Neural progenitor cell (in vitro differentiated cells): Measurements from ENCODE around the gene SLC30A3. TPM values are rescaled to one million over a fixed set of nuclear protein-coding genes. Genes with fewer than 3 reads are reported as not detected.

Experiments used
- DNase-seq: peaks from one replicate; pipeline ENCODE4 v3.0.0-alpha.2; 2016; ENCODE audit warnings: low spot score
- H2AFZ ChIP-seq: fragments of 200-600 bp; sonication (generic); replicated peaks from 2 replicates; pipeline ENCODE4 v1.6.1; 2016; ENCODE audit warnings: antibody characterized with exemption
- H3F3A ChIP-seq: fragments of 200-600 bp; sonication (generic); 2 replicates; pipeline ENCODE4 v1.6.1; 2016; ENCODE audit warnings: antibody characterized with exemption, low read depth
- H3K27ac ChIP-seq: fragments of 200-600 bp; sonication (generic); 2 replicates; pipeline ENCODE4 v1.5.1; 2016; ENCODE audit warnings: mild to moderate bottlenecking
- H3K27me3 ChIP-seq: fragments of 200-600 bp; sonication (generic); 2 replicates; pipeline ENCODE4 v1.6.1; 2016; ENCODE audit warnings: mild to moderate bottlenecking, moderate library complexity
- H3K36me3 ChIP-seq: fragments of 200-600 bp; sonication (generic); 2 replicates; pipeline ENCODE4 v1.5.1; 2016
- H3K4me1 ChIP-seq: fragments of 200-600 bp; sonication (generic); 2 replicates; pipeline ENCODE4 v1.6.1; 2016; ENCODE audit warnings: mixed run types
- H3K4me2 ChIP-seq: fragments of 200-600 bp; sonication (generic); 2 replicates; pipeline ENCODE4 v1.6.1; 2016
- H3K4me3 ChIP-seq: fragments of 200-600 bp; sonication (generic); 2 replicates; pipeline ENCODE4 v1.5.1; 2016
- H3K79me2 ChIP-seq: fragments of 200-600 bp; sonication (generic); 2 replicates; pipeline ENCODE4 v1.6.1; 2016; ENCODE audit warnings: low read depth
- H3K9ac ChIP-seq: fragments of 200-600 bp; sonication (generic); 2 replicates; pipeline ENCODE4 v1.6.1; 2016
- H3K9me3 ChIP-seq: fragments of 200-600 bp; sonication (generic); 2 replicates; pipeline ENCODE4 v1.5.1; 2016; ENCODE audit warnings: low read depth
- H4K20me1 ChIP-seq: fragments of 200-600 bp; sonication (generic); 2 replicates; pipeline ENCODE4 v1.6.1; 2016; ENCODE audit warnings: low read depth
- H3K27ac Mint-ChIP-seq: 3 replicates; pipeline ENCODE4 v1.8.0; 2021; ENCODE audit warnings: mixed read lengths
- H3K27me3 Mint-ChIP-seq: 2 replicates; pipeline ENCODE4 v1.8.0; 2022; ENCODE audit warnings: low read depth, mild to moderate bottlenecking, inconsistent platforms, moderate library complexity, mixed read lengths; ENCODE audit not compliant: insufficient read depth
- H3K36me3 Mint-ChIP-seq: 3 replicates; pipeline ENCODE4 v1.8.0; 2021; ENCODE audit warnings: mixed read lengths
- H3K4me1 Mint-ChIP-seq: 3 replicates; pipeline ENCODE4 v1.8.0; 2021; ENCODE audit warnings: mixed read lengths
- H3K4me3 Mint-ChIP-seq: 3 replicates; pipeline ENCODE4 v1.8.0; 2021; ENCODE audit warnings: mild to moderate bottlenecking, moderate library complexity, mixed read lengths
- H3K9me3 Mint-ChIP-seq: 3 replicates; pipeline ENCODE4 v1.8.0; 2020; ENCODE audit warnings: mixed read lengths
- EZH2 ChIP-seq: fragments of 200-600 bp; sonication (generic); IDR thresholded peaks from 2 replicates; pipeline ENCODE4 v1.6.1; 2017; ENCODE audit warnings: antibody characterized with exemption, mild to moderate bottlenecking, moderate library complexity
- EZH2phosphoT487 ChIP-seq: fragments of 200-600 bp; sonication (generic); IDR thresholded peaks from 2 replicates; pipeline ENCODE4 v1.6.1; 2017; ENCODE audit warnings: antibody characterized with exemption
- total RNA-seq: library from RNA; depleted of rRNA; stranded (reverse); fragments of >200 nt; gene quantifications from 2 replicates; pipeline ENCODE4 v1.2.3, GENCODE V29; 2015; ENCODE audit warnings: low replicate concordance
- TF ChIP-seq, protein P1 (sequence below): fragments of 200-600 bp; sonication (generic); IDR thresholded peaks from 2 replicates; pipeline ENCODE4 v1.5.1; 2017; ENCODE audit warnings: antibody characterized with exemption, mild to moderate bottlenecking

SLC30A3 gene
- total RNA-seq, 1 donor from 2014 or later = 0.56 TPM

DNA sequence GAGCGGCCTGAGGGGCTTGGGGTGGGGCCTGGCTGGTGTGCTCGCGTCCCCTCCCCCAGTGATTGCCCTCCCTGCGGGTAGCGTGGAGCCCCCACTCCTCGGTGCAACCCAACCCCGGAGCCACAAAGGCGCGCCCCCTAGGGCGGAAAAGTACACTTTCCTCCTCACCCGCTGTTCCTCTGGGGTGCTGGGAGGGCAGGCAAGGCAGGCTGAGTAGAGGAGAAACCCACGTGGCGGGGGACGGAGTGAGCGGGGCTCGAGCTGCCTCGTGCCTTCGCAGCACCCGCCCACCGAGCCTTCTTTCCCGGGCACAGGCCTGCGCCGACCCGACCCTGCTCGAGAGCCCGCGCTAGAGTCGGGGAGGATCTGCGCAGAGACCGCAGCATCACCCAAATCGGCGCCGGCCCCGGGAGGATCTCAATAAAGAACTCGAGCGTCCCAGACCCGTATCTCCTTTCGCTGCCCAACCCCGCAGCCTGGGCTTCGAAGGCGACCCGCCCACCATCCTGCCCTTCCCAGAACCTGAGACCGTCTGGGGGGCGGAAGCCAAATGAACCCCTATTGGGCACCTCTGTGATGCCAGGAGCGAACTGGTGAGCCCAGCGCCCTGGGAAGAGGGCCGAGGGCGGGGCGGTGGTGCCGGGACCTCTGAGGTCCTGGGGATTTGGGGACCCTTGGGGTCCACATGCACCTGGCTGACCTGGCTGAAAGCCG is 43.9 kb upstream of the SLC30A3 start:
- peak overlapping the region; percentile 70 for H3K4me2 ChIP-seq
- peaks cover 31% of the 10 kb centered on the region for H3K27me3 Mint-ChIP-seq

GRCh38 chr2:27306136-27306535 is 43.3 kb upstream of the SLC30A3 start:
- Mint-ChIP-seq H3K27me3 (peaks cover 31% of the 10 kb centered on the region), H3K27ac (no peak overlapping the region), H3K4me1 (no peaks in the 10 kb centered on the region), H3K9me3 (no peaks in the 10 kb centered on the region), H3K4me3 (no peak overlapping the region), H3K36me3 (peaks cover 3% of the 10 kb centered on the region)
- peaks cover 49% of the 10 kb centered on the region for H3K27me3 ChIP-seq
- H3K4me2 ChIP-seq = peak overlapping the region; percentile 70
- H3K79me2 ChIP-seq = no peaks in the 10 kb centered on the region
- no peaks in the 10 kb centered on the region for H3K9me3 ChIP-seq
- no peak overlapping the region for H2AFZ ChIP-seq
- TF ChIP-seq EZH2phosphoT487 = no peak
- TF ChIP-seq, protein P1, sequence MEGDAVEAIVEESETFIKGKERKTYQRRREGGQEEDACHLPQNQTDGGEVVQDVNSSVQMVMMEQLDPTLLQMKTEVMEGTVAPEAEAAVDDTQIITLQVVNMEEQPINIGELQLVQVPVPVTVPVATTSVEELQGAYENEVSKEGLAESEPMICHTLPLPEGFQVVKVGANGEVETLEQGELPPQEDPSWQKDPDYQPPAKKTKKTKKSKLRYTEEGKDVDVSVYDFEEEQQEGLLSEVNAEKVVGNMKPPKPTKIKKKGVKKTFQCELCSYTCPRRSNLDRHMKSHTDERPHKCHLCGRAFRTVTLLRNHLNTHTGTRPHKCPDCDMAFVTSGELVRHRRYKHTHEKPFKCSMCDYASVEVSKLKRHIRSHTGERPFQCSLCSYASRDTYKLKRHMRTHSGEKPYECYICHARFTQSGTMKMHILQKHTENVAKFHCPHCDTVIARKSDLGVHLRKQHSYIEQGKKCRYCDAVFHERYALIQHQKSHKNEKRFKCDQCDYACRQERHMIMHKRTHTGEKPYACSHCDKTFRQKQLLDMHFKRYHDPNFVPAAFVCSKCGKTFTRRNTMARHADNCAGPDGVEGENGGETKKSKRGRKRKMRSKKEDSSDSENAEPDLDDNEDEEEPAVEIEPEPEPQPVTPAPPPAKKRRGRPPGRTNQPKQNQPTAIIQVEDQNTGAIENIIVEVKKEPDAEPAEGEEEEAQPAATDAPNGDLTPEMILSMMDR = no peak
- no peak for TF ChIP-seq EZH2
- peaks cover 12% of the 10 kb centered on the region for H3F3A ChIP-seq
- peaks cover 37% of the 10 kb centered on the region for H4K20me1 ChIP-seq
- no peaks in the 10 kb centered on the region for H3K36me3 ChIP-seq
- H3K4me3 ChIP-seq = no peak overlapping the region
- DNase-seq = no peak
- no peak overlapping the region for H3K9ac ChIP-seq
- no peak overlapping the region for H3K27ac ChIP-seq
- peaks cover 12% of the 10 kb centered on the region for H3K4me1 ChIP-seq

More for the DNA sequence above, 43.9 kb upstream of the SLC30A3 start:
- DNase-seq = peak; percentile 42
- peaks cover 49% of the 10 kb centered on the region for H3K27me3 ChIP-seq
- peaks cover 12% of the 10 kb centered on the region for H3F3A ChIP-seq
- H3K9me3 Mint-ChIP-seq = no peaks in the 10 kb centered on the region
- no peak overlapping the region for H2AFZ ChIP-seq
- H4K20me1 ChIP-seq = peaks cover 37% of the 10 kb centered on the region
- no peak overlapping the region for H3K9ac ChIP-seq
- H3K36me3 Mint-ChIP-seq = peaks cover 5% of the 10 kb centered on the region
- TF ChIP-seq, protein P1 = no peak
- TF ChIP-seq EZH2 (peak; percentile 80), EZH2phosphoT487 (peak; percentile 64)
- H3K9me3 ChIP-seq = no peaks in the 10 kb centered on the region
- no peaks in the 10 kb centered on the region for H3K36me3 ChIP-seq
- H3K4me3 Mint-ChIP-seq = no peak overlapping the region
- no peak overlapping the region for H3K4me3 ChIP-seq
- no peaks in the 10 kb centered on the region for H3K4me1 Mint-ChIP-seq
- no peak overlapping the region for H3K27ac ChIP-seq
- peaks cover 12% of the 10 kb centered on the region for H3K4me1 ChIP-seq
- no peak overlapping the region for H3K27ac Mint-ChIP-seq
- no peaks in the 10 kb centered on the region for H3K79me2 ChIP-seq

DNA sequence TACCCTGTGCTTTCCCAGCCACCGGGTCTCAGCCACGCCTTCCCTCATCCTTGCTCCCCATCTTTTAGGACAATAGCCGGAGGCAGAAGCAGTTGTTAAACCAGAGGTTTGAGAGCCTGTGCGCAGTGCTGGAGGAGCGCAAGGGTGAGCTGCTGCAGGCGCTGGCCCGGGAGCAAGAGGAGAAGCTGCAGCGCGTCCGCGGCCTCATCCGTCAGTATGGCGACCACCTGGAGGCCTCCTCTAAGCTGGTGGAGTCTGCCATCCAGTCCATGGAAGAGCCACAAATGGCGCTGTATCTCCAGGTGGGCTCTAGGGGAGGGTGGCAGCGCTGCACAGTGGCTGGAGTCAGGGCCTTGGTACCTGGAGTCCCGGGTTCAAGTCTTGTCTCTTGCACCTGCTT is 42.7 kb upstream of the SLC30A3 start:
- Histone ChIP-seq H3K9me3 (no peaks in the 10 kb centered on the region), H3K27ac (no peak overlapping the region), H3K4me3 (no peak overlapping the region), H3F3A (peaks cover 12% of the 10 kb centered on the region), H3K9ac (no peak overlapping the region), H3K4me2 (no peak overlapping the region), H4K20me1 (peaks cover 37% of the 10 kb centered on the region), H2AFZ (no peak overlapping the region), H3K4me1 (peaks cover 12% of the 10 kb centered on the region), H3K27me3 (peaks cover 49% of the 10 kb centered on the region), H3K79me2 (no peaks in the 10 kb centered on the region), H3K36me3 (no peaks in the 10 kb centered on the region)
- Mint-ChIP-seq H3K4me3 (no peak overlapping the region), H3K27me3 (peaks cover 29% of the 10 kb centered on the region), H3K36me3 (peaks cover 3% of the 10 kb centered on the region), H3K27ac (no peak overlapping the region), H3K4me1 (no peaks in the 10 kb centered on the region), H3K9me3 (no peaks in the 10 kb centered on the region)
- DNase-seq = no peak
- TF ChIP-seq, protein P1 = no peak
- no peak for TF ChIP-seq EZH2
